HCT116 (cell line): ENCODE measurements around the gene TNS3.

Experiments
- EGR1 ChIP-seq: IDR thresholded peaks from 2 replicates; pipeline ENCODE4 v1.6.1; 2012; ENCODE audit warnings: low read depth
- EZH2 ChIP-seq: fragments of 200-600 bp; sonication (generic); IDR thresholded peaks from 2 replicates; pipeline ENCODE4 v1.6.1; 2017; ENCODE audit warnings: antibody characterized with exemption, mixed run types
- JUND ChIP-seq: IDR thresholded peaks from 2 replicates; pipeline ENCODE4 v1.6.1; 2012
- POLR2A ChIP-seq: IDR thresholded peaks from 2 replicates; pipeline ENCODE4 v1.7.0; 2011; ENCODE audit warnings: borderline replicate concordance; ENCODE audit not compliant: insufficient read depth, insufficient read length; ENCODE audit errors: extremely low read depth
- RAD21 ChIP-seq: IDR thresholded peaks from 2 replicates; pipeline ENCODE4 v1.6.1; 2012; ENCODE audit warnings: low read depth, mild to moderate bottlenecking
- SP1 ChIP-seq: IDR thresholded peaks from 2 replicates; pipeline ENCODE4 v1.6.1; 2012; ENCODE audit warnings: low read depth
- TCF7L2 ChIP-seq: IDR thresholded peaks from 2 replicates; pipeline ENCODE4 v1.7.0; 2011; ENCODE audit warnings: borderline replicate concordance, inconsistent platforms; ENCODE audit not compliant: insufficient read depth, insufficient read length; ENCODE audit errors: extremely low read depth
- ZFX ChIP-seq: fragments of 450-650 bp; IDR thresholded peaks from 2 replicates; pipeline ENCODE4 v1.6.1; 2017
- TF ChIP-seq, protein P1 (sequence below), 3 experiments: fragments of 200-600 bp in 1 of 3; sonication (generic) in 1 of 3; IDR thresholded peaks in 2 of 3; conservative IDR thresholded peaks in 1 of 3; 2 replicates each; pipeline ENCODE4 v1.5.1; 2012 to 2017; ENCODE audit warnings: low read depth in 2 of 3, low read length in 2 of 3, antibody characterized with exemption in 1 of 3, borderline replicate concordance in 1 of 3, control low read depth in 1 of 3, mild to moderate bottlenecking in 1 of 3, mixed read lengths in 1 of 3, mixed run types in 1 of 3, moderate library complexity in 1 of 3; ENCODE audit not compliant: insufficient read depth in 1 of 3
- TF ChIP-seq, protein P2 (sequence below): IDR thresholded peaks from 2 replicates; pipeline ENCODE4 v1.6.1; 2012; ENCODE audit warnings: low read depth
- TF ChIP-seq, protein P3 (sequence below): IDR thresholded peaks from 2 replicates; pipeline ENCODE4 v1.6.1; 2012

DNA sequence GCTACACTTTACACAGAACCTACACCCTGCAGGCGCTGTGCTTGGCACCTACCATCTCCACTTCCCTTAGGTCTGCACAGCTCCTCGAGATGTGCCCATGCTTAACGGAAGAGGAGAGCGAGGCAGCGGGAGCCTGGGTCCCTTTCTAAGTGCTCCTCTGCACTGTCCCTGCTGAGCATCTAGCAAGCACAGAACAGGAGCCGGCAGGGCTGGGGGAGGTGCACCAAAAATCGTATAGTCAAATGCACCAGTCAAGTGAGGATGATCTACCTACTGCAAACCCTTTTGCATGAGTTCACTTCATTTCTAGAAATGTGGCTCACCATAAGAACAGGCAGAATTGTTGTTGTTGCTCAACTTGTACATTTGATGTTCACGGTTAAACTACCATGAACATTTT, 267.7 kb downstream of the TNS3 start:
- TF ChIP-seq, protein P1, sequence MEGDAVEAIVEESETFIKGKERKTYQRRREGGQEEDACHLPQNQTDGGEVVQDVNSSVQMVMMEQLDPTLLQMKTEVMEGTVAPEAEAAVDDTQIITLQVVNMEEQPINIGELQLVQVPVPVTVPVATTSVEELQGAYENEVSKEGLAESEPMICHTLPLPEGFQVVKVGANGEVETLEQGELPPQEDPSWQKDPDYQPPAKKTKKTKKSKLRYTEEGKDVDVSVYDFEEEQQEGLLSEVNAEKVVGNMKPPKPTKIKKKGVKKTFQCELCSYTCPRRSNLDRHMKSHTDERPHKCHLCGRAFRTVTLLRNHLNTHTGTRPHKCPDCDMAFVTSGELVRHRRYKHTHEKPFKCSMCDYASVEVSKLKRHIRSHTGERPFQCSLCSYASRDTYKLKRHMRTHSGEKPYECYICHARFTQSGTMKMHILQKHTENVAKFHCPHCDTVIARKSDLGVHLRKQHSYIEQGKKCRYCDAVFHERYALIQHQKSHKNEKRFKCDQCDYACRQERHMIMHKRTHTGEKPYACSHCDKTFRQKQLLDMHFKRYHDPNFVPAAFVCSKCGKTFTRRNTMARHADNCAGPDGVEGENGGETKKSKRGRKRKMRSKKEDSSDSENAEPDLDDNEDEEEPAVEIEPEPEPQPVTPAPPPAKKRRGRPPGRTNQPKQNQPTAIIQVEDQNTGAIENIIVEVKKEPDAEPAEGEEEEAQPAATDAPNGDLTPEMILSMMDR (IDR thresholded peaks at IDR 0.05 in 2 of 3, conservative IDR thresholded peaks at IDR 0.05 in 1 of 3; ENCODE audit: borderline replicate concordance in 1 of 3, insufficient read depth in 1 of 3, low read depth in 2 of 3, low read length in 2 of 3) = no peak
- TF ChIP-seq, protein P2, sequence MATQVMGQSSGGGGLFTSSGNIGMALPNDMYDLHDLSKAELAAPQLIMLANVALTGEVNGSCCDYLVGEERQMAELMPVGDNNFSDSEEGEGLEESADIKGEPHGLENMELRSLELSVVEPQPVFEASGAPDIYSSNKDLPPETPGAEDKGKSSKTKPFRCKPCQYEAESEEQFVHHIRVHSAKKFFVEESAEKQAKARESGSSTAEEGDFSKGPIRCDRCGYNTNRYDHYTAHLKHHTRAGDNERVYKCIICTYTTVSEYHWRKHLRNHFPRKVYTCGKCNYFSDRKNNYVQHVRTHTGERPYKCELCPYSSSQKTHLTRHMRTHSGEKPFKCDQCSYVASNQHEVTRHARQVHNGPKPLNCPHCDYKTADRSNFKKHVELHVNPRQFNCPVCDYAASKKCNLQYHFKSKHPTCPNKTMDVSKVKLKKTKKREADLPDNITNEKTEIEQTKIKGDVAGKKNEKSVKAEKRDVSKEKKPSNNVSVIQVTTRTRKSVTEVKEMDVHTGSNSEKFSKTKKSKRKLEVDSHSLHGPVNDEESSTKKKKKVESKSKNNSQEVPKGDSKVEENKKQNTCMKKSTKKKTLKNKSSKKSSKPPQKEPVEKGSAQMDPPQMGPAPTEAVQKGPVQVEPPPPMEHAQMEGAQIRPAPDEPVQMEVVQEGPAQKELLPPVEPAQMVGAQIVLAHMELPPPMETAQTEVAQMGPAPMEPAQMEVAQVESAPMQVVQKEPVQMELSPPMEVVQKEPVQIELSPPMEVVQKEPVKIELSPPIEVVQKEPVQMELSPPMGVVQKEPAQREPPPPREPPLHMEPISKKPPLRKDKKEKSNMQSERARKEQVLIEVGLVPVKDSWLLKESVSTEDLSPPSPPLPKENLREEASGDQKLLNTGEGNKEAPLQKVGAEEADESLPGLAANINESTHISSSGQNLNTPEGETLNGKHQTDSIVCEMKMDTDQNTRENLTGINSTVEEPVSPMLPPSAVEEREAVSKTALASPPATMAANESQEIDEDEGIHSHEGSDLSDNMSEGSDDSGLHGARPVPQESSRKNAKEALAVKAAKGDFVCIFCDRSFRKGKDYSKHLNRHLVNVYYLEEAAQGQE = no peak
- no peak for TF ChIP-seq POLR2A
- no peak for TF ChIP-seq EZH2
- TF ChIP-seq TCF7L2 = no peak
- TF ChIP-seq ZFX = no peak
- TF ChIP-seq JUND = no peak
- TF ChIP-seq, protein P3, sequence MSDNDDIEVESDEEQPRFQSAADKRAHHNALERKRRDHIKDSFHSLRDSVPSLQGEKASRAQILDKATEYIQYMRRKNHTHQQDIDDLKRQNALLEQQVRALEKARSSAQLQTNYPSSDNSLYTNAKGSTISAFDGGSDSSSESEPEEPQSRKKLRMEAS = no peak
- no peak for TF ChIP-seq RAD21
- TF ChIP-seq SP1 = no peak
- no peak for TF ChIP-seq EGR1
